Esophagus muscularis mucosa (tissue), 3 donors: Measurements from ENCODE around the gene NQO2.

Source experiments
- CTCF ChIP-seq, 3 experiments: fragments of 200-600 bp in 2 of 3; fragments of 450-650 bp in 1 of 3; sonication (generic) in 2 of 3; IDR thresholded peaks; one replicate each; pipeline ENCODE4 v1.5.1; 2017 to 2019; ENCODE audit warnings: antibody characterized with exemption in 3 of 3, mild to moderate bottlenecking in 2 of 3, moderate library complexity in 1 of 3
- POLR2A ChIP-seq: fragments of 450-650 bp; IDR thresholded peaks from one replicate; pipeline ENCODE4 v1.6.1; 2017; ENCODE audit warnings: antibody characterized with exemption, moderate library complexity, mild to moderate bottlenecking, low read depth
- POLR2AphosphoS5 ChIP-seq, 2 donors: sonication (generic); formaldehyde crosslinking; IDR thresholded peaks; one replicate each; pipeline ENCODE4 v1.6.1; 2017; ENCODE audit warnings: antibody characterized with exemption in 2 of 2

- TF ChIP-seq CTCF (IDR thresholded peaks at IDR 0.05) (peak in 1 of 3 experiments; percentile 10), POLR2AphosphoS5 (IDR thresholded peaks at IDR 0.05) (peak; percentile 94), POLR2A (peak; percentile 2)
These were observed 10.1 kb upstream of the NQO2 start for GRCh38 chr6:2989332-2990247.
